PC-3 (cell line): ENCODE data around the gene ESYT3. TPM values are rescaled to one million over a fixed set of nuclear protein-coding genes. Genes with fewer than 3 reads are reported as not detected.

Experiments
- ATAC-seq: fragments of 200-7000 bp; cut with Tn5 transposase; 2 replicates; pipeline ENCODE4 v1.9.1; 2020; ENCODE audit warnings: mild to moderate bottlenecking, moderate library complexity
- BruUV-seq: library from RNA; stranded (reverse); fragments of 400-500 nt; replicated peaks from 2 replicates; lab custom pipeline; 2021; lab: Mats Ljungman, UMichigan
- CTCF ChIA-PET: fragments of 300-600 bp; sonication (Branson Sonifier 250); formaldehyde crosslinking; loops from one replicate; lab custom pipeline; 2022; ENCODE audit warnings: antibody characterized with exemption; lab: Charles Lee
- POLR2A ChIA-PET: fragments of 300-600 bp; sonication (Branson Sonifier 250); formaldehyde crosslinking; loops from one replicate; lab custom pipeline; 2022; ENCODE audit warnings: antibody characterized with exemption; ENCODE audit not compliant: unreplicated experiment; lab: Charles Lee
- DNase-seq: peaks from one replicate; pipeline ENCODE4 v3.0.0-alpha.2; 2015
- H2AFZ ChIP-seq: fragments of 300-600 bp; sonication (generic); 2 replicates; pipeline ENCODE4 v1.6.0; 2016; ENCODE audit warnings: antibody characterized with exemption, low read length
- H3F3A ChIP-seq: fragments of 300-600 bp; sonication (generic); one replicate; pipeline ENCODE4 v1.6.0; 2017; ENCODE audit warnings: antibody characterized with exemption, low read length, control low read depth, mild to moderate bottlenecking; ENCODE audit not compliant: unreplicated experiment
- H3K27ac ChIP-seq: fragments of 300-600 bp; sonication (generic); 2 replicates; pipeline ENCODE4 v1.5.1; 2016; ENCODE audit warnings: mild to moderate bottlenecking, low read length
- H3K27me3 ChIP-seq: fragments of 300-600 bp; sonication (generic); 2 replicates; pipeline ENCODE4 v1.6.1; 2016; ENCODE audit warnings: low read length, mixed read lengths
- H3K36me3 ChIP-seq: fragments of 300-600 bp; sonication (generic); 2 replicates; pipeline ENCODE4 v1.6.1; 2016; ENCODE audit warnings: low read depth, mixed run types, low read length, mixed read lengths
- H3K4me1 ChIP-seq: fragments of 300-600 bp; sonication (generic); 2 replicates; pipeline ENCODE4 v1.5.1; 2016; ENCODE audit warnings: low read length; ENCODE audit not compliant: insufficient read depth
- H3K4me2 ChIP-seq: fragments of 300-600 bp; sonication (generic); 2 replicates; pipeline ENCODE4 v1.6.0; 2016; ENCODE audit warnings: low read length
- H3K4me3 ChIP-seq: fragments of 300-600 bp; sonication (generic); 2 replicates; pipeline ENCODE4 v1.5.1; 2016; ENCODE audit warnings: mild to moderate bottlenecking, low read length, mixed read lengths
- H3K79me2 ChIP-seq: fragments of 300-600 bp; sonication (generic); 2 replicates; pipeline ENCODE4 v1.6.1; 2017; ENCODE audit warnings: low read length, mixed read lengths
- H3K9ac ChIP-seq: fragments of 300-600 bp; sonication (generic); 2 replicates; pipeline ENCODE4 v1.6.0; 2016; ENCODE audit warnings: mild to moderate bottlenecking, low read length
- H3K9me2 ChIP-seq: fragments of 300-600 bp; sonication (generic); replicated peaks from 2 replicates; pipeline ENCODE4 v1.6.1; 2016; ENCODE audit warnings: mixed run types, low read length, mixed read lengths
- H3K9me3 ChIP-seq: fragments of 300-600 bp; sonication (generic); 2 replicates; pipeline ENCODE4 v1.6.1; 2016; ENCODE audit warnings: low read length, mixed read lengths
- H4K20me1 ChIP-seq: fragments of 300-600 bp; sonication (generic); 2 replicates; pipeline ENCODE4 v1.6.1; 2016; ENCODE audit warnings: low read length, mixed read lengths
- CTCF ChIP-seq: fragments of 300-600 bp; sonication (generic); conservative IDR thresholded peaks from 2 replicates; pipeline ENCODE4 v1.5.1; 2017; ENCODE audit warnings: antibody characterized with exemption, low read depth, mild to moderate bottlenecking, low read length
- EZH2 ChIP-seq: fragments of 300-600 bp; sonication (generic); IDR thresholded peaks from one replicate; pipeline ENCODE4 v1.6.1; 2017; ENCODE audit warnings: antibody characterized with exemption, mild to moderate bottlenecking, low read length; ENCODE audit not compliant: unreplicated experiment
- EZH2phosphoT487 ChIP-seq: fragments of 300-600 bp; sonication (generic); IDR thresholded peaks from 2 replicates; pipeline ENCODE4 v1.6.1; 2018; ENCODE audit warnings: mild to moderate bottlenecking, antibody characterized with exemption, low read length, borderline replicate concordance
- intact Hi-C: fragments of 100-400 bp; cut with micrococcal nuclease; formaldehyde crosslinking; loops from 2 replicates; pipeline ENCODE4 v1.9.0; 2023
- total RNA-seq: library from RNA; depleted of rRNA; stranded (reverse); fragments of >200 nt; gene quantifications from 2 replicates; pipeline ENCODE4 v1.2.3, GENCODE V29; 2014

ESYT3 gene
- total RNA-seq, 1 experiment from 2014 or later: 1.6 TPM

GRCh38 chr3:138449490-138449889 lies 15.1 kb downstream of the ESYT3 start:
- Histone ChIP-seq H3F3A (no peaks in the 10 kb centered on the region), H3K36me3 (no peaks in the 10 kb centered on the region), H4K20me1 (no peaks in the 10 kb centered on the region), H3K9me2 (no peaks in the 10 kb centered on the region), H3K79me2 (no peaks in the 10 kb centered on the region), H2AFZ (no peak overlapping the region), H3K4me2 (no peak overlapping the region), H3K27me3 (no peaks in the 10 kb centered on the region), H3K4me3 (no peak overlapping the region), H3K4me1 (no peaks in the 10 kb centered on the region), H3K27ac (no peak overlapping the region), H3K9me3 (no peaks in the 10 kb centered on the region), H3K9ac (no peak overlapping the region)
- ATAC-seq: no peak
- ChIA-PET POLR2A (interaction anchor here (0.8 kb wide), 1 partner anchor 33 kb away, joined by 4 read pairs; no protein-coding TSS in a partner anchor), CTCF (no interaction called here)
- no TSS peak for BruUV-seq
- intact Hi-C loops: no loop called here
- TF ChIP-seq EZH2 (no peak), EZH2phosphoT487 (no peak), CTCF (no peak)
- DNase-seq: peak; percentile 31

- ChIA-PET POLR2A (no interaction called here), CTCF (no interaction called here)
- H3K36me3 ChIP-seq: no peaks in the 10 kb centered on the region
- no peak overlapping the region for H3K4me3 ChIP-seq
- H2AFZ ChIP-seq: no peak overlapping the region
- no peaks in the 10 kb centered on the region for H3F3A ChIP-seq
- intact Hi-C loops: no loop called here
- no peaks in the 10 kb centered on the region for H3K9me3 ChIP-seq
- no peak overlapping the region for H3K4me2 ChIP-seq
- BruUV-seq: no TSS peak
- H3K79me2 ChIP-seq: no peaks in the 10 kb centered on the region
- H3K27ac ChIP-seq: no peak overlapping the region
- no peaks in the 10 kb centered on the region for H4K20me1 ChIP-seq
- no peak for ATAC-seq
- H3K4me1 ChIP-seq: no peaks in the 10 kb centered on the region
- no peaks in the 10 kb centered on the region for H3K9me2 ChIP-seq
- H3K27me3 ChIP-seq: no peaks in the 10 kb centered on the region
- no peak for DNase-seq
- no peak overlapping the region for H3K9ac ChIP-seq
- TF ChIP-seq CTCF (no peak), EZH2 (no peak), EZH2phosphoT487 (no peak)
Observed at GRCh38 chr3:138450181-138450580, 15.8 kb downstream of the ESYT3 start.

DNA sequence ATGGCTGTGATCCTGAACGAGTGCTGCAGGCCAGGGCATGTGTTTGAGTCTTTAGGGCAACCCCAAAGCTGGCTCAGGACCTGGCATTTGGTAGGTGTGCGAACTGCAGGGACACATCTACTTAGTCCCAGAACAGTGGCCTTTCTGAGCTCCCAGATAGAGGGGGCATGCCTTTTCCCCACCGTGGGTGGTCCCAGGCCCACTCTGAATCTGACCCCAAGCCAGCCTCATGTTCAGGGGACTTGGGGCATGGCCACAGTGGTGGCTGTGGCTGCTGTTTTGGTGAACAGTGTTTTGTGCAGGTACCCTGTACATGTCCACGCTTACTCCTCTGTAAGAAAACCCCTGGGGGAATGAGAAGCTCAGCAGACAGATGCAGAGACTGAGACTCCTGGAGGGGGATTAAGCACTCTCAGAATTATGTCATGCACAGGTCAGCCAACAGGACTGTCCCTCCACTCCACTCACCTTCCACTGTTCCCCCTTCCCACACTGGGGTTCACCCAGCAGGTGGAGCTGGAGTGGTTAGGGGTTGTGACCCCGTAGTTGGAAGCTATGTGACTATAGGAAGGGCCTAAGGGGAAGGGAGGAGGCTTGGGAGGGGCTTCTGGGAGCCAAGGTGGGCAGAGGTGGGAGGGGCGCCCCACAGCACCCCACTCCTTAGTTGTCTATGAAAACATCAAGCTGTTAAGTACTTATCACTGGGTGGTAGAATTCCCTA lies 16.4 kb downstream of the ESYT3 start:
- no peak for TF ChIP-seq EZH2phosphoT487
- TF ChIP-seq CTCF: no peak
- TF ChIP-seq EZH2: no peak
- Histone ChIP-seq H3F3A (no peaks in the 10 kb centered on the region), H3K27me3 (no peaks in the 10 kb centered on the region), H3K36me3 (no peaks in the 10 kb centered on the region), H3K27ac (no peak overlapping the region), H3K4me2 (no peak overlapping the region), H4K20me1 (no peaks in the 10 kb centered on the region), H3K79me2 (no peaks in the 10 kb centered on the region), H3K9ac (no peak overlapping the region), H3K9me3 (no peaks in the 10 kb centered on the region), H3K4me3 (no peak overlapping the region), H2AFZ (no peak overlapping the region), H3K9me2 (no peaks in the 10 kb centered on the region), H3K4me1 (no peaks in the 10 kb centered on the region)
- ChIA-PET POLR2A (no interaction called here), CTCF (no interaction called here)
- no peak for ATAC-seq
- BruUV-seq: no TSS peak
- DNase-seq: no peak
- intact Hi-C loops: no loop called here
